HG03575 (cell line): ENCODE results near the gene NECTIN1.

Experiments used
- ATAC-seq: cut with Tn5 transposase; IDR thresholded peaks from one replicate; pipeline ENCODE4 v1.9.1; 2021; ENCODE audit not compliant: unreplicated experiment, insufficient number of reproducible peaks, low FRiP score; ENCODE audit errors: extremely low read depth

The NECTIN1 gene

GRCh38 chr11:119701591-119702549 is 27.1 kb downstream of the NECTIN1 start:
- no peak for ATAC-seq

- no peak for ATAC-seq
Measured at GRCh38 chr11:119700536-119701346, 28.3 kb downstream of the NECTIN1 start.

DNA sequence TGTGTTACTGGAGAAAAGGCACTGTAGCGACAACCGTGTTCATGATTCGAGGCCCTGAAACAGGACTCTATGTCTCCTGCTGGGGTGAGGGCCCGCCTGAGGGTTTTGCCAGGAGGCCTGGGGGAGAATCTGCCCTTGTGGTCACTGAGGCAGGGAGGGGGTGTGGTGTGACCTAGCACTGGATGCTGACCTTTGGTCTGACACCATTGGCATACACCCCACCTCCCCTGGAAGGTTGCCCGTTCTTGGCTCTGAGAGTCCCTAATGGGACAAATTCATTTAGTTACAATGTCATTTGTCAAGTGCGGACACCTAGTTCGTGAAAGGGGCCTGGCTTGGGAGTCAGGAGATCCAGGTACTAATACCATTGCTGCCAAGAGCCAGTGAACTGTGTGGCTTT is 29.0 kb downstream of the NECTIN1 start:
- ATAC-seq = no peak

DNA sequence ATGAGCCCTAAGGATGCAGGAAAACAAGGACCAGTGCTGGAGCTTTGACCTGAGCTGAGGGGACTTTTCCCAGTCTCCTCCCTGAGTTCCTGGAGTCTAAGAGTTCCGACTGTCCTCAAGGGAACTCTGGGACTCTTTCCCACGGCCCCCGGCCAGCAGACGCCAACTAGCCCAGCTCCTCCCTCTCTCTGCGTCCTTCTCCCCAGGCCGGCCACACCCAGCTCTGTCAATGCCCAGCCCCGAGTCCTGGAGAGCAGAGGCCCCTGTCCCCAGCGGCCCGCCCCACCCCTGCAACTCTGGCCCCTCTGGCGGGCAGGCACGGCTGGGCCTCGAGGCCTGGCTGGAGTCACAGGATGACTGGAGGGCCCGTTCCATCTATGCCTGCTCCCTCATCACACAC is 29.8 kb downstream of the NECTIN1 start:
- no peak for ATAC-seq

DNA sequence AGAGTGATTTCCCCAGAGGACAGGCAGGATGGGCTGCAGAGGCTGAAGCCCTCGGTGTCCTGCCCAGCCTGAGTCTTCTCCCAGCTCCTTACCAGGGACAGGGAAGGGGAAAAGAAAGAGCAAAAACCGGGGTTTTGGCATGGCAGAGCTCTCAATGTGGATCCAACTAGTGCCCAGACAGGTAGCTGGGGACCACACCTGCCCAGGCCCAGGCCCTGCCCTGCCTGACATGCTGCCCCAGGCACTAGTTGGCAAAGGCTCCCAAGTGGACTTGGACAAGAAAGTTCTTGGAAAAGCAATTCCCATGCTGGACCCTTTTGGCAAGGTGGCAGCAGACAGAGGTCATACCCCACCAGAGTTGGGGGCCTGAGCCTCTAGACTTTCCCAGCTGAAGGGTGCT is 31.1 kb downstream of the NECTIN1 start:
- ATAC-seq = no peak

- ATAC-seq = no peak
Measured at GRCh38 chr11:119697445-119697844, 31.6 kb downstream of the NECTIN1 start.

GRCh38 chr11:119696378-119697222 is 32.4 kb downstream of the NECTIN1 start:
- ATAC-seq = no peak

DNA sequence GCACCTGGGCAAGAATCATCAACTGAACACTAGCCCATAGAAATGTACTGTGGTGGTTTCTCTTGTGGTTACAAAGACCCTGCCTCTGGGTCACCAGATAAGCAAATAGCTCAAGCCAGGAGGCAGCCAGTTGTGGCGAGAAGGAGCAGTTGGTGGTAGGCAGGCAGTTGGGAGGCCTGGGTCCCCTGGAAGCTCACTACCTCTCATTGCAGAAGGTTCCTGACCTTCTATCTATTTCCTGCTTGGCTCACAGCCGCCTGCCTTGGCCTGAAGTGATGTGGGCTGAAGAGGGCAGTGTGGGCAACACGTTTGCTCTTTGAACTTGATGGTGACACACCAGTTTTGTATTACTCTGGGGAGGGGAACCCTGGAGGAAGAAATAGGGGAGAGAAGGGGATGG is 34.7 kb downstream of the NECTIN1 start:
- ATAC-seq = no peak

GRCh38 chr11:119693253-119693815 is 35.7 kb downstream of the NECTIN1 start:
- no peak for ATAC-seq

DNA sequence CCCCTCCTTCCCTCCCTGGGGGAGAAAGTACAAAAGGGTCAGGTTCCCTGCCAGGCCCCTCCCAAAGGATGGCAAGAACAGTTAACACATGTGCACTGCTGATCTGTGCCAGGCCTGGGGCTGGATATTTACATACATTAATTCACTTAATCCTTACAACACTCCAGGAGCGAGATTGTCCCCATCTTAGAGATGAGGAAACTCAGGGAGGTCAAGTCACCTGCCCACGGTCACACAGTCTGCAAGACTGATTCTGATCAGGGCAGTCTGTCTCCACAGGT is 36.5 kb downstream of the NECTIN1 start:
- ATAC-seq = no peak

DNA sequence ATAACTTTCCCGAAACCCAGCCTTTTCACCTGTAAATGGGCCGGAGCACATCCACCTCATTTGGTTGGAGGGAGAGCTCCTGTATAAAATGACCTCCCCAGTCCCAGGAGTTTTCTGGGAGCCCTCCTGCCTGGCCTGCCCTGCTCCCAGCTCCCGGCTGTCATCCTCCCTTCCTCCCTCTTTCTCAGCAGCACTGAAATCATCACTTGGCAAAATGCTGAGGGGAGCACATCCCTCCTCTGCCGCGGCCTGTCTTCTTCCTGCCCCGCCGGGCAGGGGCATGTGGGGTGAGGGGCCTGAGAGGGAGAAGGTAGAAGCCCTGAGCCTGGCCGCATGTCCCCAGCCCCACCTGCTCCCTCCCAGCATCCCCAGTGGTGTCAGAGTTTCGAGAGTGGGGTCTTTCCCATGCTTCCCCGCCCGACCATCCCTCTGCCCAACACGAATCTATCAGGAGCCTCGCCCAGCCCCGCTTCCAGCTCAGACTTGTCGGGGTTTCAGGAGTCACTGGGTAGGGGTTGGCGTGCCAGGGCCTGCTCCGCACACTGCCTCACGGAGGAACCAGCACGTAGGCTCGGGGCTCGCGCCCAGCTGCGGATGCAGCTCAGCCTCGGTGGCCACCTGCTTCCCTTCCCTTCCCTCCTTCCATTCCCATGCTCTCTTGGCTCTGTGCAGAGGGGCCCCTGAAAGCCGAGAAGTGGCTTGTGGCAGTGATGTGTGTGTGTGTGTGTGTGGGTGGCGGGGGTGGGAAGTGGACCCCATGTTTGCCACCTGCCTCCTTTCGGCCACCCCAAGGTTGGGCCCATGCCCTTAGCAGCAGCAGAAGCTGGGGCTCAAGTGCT is 37.1 kb downstream of the NECTIN1 start:
- no peak for ATAC-seq

DNA sequence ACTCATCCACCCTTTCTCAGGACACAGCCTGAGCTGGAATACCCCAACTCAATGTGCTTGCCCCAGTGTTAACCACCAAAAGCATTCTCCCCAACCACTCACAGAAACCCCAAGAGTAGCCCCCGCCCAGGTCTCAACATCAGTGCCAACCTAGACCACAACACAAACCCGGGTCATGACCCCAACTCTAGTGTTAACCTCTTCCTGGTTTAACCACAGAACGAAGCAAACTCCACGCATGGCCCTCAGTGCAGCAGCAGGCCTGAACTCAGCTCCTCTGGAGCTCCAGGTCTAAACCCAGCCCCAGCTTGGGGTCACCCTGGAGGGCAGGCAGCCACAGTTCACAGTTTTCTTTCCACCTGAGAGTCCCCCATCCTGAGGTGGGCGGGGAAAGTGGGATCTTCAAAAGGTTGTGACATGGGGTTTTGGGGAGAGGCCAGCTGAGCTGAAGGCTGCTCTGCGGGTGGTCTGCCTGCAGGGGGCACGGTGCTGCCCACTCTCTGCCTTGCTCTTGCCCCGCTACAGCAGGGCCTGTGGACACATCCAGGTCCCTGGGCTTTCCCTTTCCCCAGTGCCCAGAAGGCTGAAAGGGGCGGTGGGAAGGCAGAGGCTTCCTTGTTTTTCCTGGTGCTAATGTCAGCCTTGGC is 37.9 kb downstream of the NECTIN1 start:
- ATAC-seq = no peak

DNA sequence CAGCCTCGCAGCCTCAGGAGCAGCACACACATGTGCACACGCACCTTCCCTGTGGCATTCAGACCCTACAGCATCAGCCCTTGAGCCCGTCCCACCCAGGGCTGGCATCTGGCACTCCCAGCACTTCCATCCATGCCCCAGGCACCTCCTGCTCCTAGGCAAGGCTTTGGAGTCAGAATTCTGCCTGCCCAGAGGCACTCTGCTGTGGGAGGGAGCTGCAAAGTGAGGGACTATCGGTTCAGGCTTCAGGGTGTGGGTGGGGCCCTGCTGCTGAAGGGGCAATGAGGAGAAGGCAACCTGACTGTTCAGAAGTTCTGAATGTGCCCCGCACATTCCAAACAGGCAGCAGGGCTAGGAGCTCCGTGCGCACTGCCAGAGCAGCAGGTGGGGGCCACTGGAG is 39.7 kb downstream of the NECTIN1 start:
- ATAC-seq = no peak

DNA sequence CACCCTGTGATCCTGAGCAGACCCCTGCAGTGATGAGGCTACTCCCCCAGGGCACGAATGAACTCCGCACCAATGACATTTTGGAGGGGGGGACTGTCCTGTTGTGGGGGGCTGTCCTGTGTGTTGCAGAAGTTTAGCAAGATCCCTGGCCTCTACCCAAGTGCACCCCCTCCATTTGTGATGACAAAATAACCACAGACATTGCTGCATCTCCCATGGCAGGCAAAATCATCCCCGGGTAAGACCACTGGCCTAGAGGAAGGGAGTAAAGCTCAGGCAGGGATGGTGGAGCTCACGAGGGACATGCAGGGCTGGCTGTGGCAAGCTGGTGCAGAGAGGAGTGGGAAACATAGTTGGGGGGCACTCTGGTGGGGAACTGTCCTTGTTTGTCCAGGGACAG is 40.6 kb downstream of the NECTIN1 start:
- ATAC-seq = no peak

GRCh38 chr11:119687373-119688046 is 41.5 kb downstream of the NECTIN1 start:
- ATAC-seq = no peak

DNA sequence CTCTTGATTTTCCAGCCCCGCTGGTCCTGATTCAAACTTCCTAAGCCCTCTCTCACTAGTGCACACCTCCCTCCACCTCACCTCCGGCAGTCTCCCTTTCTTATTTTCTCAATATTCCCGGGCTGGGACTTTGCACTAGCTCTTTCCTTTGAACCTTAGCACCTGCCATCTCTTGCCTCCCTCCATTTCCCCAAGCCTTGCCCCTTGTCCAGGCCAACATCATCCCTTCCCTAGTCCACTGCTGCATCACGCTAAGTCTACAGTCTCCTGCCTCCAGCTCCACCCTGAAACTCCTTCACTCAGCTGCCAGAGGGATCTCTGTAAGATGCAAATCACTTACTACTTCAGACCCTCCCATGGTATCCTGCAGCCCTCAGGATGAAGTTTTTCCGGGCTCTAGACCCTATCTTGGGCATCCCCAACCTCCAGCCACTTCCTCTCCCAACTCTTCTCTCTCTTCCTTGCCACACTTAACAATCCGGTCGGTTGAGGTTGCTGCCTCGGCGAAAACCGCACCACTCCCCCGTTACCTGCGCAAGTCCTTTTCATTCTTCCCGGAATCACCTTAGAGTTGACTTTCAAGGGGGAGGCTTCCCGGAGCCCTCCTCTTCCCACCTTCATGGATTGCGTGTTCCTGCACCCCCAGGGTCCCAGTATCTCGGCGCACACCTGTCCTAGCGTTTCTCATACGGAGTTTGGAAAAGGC is 42.7 kb downstream of the NECTIN1 start:
- no peak for ATAC-seq
